A549 treated with RU486 at 1 μM for 4 hours (cell line): Measurements from ENCODE around the gene OR2T2. TPM values are rescaled to one million over a fixed set of nuclear protein-coding genes. Genes with fewer than 3 reads are reported as not detected.

Source experiments
- total RNA-seq: library from RNA; stranded (reverse); fragments of 200-300 nt; extraction: Qiagen RNA extraction; gene quantifications from 5 replicates; pipeline ENCODE4 v1.2.3, GENCODE V29; 2022; ENCODE audit warnings: low read depth

Gene OR2T2, protein sequence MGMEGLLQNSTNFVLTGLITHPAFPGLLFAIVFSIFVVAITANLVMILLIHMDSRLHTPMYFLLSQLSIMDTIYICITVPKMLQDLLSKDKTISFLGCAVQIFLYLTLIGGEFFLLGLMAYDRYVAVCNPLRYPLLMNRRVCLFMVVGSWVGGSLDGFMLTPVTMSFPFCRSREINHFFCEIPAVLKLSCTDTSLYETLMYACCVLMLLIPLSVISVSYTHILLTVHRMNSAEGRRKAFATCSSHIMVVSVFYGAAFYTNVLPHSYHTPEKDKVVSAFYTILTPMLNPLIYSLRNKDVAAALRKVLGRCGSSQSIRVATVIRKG
- not detected in 5 replicates for total RNA-seq

DNA sequence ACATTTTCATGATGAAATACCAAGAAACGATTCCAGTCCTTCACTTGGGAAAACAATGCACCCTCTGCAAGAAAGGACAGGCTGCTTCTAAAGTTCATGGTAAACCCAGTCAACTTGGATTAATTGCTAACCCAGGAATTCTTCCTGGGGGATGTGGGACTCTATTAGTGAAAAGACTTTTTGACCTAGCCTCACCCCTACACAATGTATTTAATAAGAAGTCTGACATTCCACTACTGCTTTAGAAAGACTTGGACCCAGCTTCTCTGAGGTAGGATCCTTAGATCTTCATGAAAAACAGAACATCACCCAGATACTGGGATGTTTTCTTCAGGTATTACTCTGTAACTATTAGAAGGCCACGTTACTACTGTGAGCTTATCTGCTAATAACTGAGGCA is at the start of gene OR2T2:
OR2T2 (plus strand) TSS at position 239 of the 400 bp plus-strand sequence. CDS start 7,161 bp downstream, outside the sequence.

DNA sequence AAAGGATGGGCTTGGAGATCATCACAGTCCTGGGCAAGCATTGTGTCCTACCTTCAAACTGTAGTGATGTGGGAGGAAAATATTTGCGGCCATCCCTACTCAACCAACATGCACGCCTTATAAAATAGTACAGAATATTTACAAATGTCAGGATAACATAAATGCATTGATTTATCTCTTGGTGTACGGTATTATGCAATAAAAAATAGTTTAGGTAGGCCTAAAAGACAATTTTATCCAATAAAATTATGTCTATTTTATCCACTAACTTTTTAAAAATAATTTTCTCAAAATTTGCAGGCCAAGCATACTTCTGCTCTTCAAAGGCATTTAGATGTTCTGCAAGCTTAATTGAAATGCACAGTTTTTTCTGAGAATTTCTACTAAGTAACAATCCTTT is 42.7 kb upstream of the OR2T2 start, which contains the start of gene OR2T1:
OR2T1 (plus strand) TSS at position 301 of the 400 bp plus-strand sequence. CDS start 3,100 bp downstream, outside the sequence.

DNA sequence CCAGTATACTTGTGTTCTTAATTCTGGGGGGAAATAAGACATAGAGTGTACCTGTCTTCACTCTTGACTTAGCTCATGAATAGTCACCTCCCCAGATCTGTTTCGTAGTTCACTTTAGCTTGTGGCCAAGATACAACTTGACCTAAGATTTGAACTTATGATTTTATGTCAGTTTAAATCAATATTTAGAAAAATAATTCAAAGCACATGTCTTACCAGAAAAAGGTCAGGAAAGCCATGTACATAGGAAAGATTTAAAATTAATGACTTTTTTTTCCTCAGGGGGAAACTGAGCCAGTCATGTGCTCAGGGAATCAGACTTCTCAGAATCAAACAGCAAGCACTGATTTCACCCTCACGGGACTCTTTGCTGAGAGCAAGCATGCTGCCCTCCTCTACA is 27.6 kb downstream of the OR2T2 start, which contains the start of gene OR2T3:
OR2T3 (plus strand) TSS at position 301 of the 400 bp plus-strand sequence; CDS start at position 301, 0 bp downstream.

DNA sequence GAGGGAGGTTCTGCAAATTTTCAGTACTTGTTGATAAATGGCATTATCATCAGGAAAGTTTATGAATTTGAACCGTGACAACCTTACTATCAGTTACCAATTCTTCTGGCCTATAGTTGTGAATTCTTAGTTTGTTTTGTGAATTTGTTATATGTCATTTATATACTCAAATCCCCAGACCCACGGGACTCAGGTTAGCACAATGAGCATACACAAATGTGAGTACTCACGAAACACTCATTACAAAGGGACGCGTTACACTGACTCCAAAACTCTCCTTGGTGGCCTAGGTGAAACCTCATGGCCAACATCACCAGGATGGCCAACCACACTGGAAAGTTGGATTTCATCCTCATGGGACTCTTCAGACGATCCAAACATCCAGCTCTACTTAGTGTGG is 42.9 kb downstream of the OR2T2 start, which contains the start of gene OR2T5:
OR2T5 (plus strand) TSS at position 301 of the 400 bp plus-strand sequence; CDS start at position 301, 0 bp downstream.

Other genes starting within 250 kb of the OR2T2 start
- not detected in 5 replicates for gene OR2M3, start 248.4 kb upstream of the OR2T2 start, total RNA-seq
- not detected in 5 replicates for gene OR2M4, start 214.2 kb upstream of the OR2T2 start, total RNA-seq
- gene OR2T33, start 167.7 kb upstream of the OR2T2 start, total RNA-seq, result not detected in 5 replicates
- gene OR2T12, start 142.2 kb upstream of the OR2T2 start, total RNA-seq, result not detected in 5 replicates
- not detected in 5 replicates for gene OR2M7, start 121.1 kb upstream of the OR2T2 start, total RNA-seq
- not detected in 5 replicates for gene OR14C36, start 96.9 kb upstream of the OR2T2 start, total RNA-seq
- gene OR2T4, start 84.0 kb upstream of the OR2T2 start, total RNA-seq, result not detected in 5 replicates
- gene OR2T6, start 69.9 kb upstream of the OR2T2 start, total RNA-seq, result not detected in 5 replicates
- gene OR2T1, start 42.6 kb upstream of the OR2T2 start, total RNA-seq, result not detected in 5 replicates
- not detected in 5 replicates for gene OR2T3, start 27.7 kb downstream of the OR2T2 start, total RNA-seq
- not detected in 5 replicates for gene OR2T5, start 43.0 kb downstream of the OR2T2 start, total RNA-seq
- gene OR2G6, start 62.4 kb downstream of the OR2T2 start, total RNA-seq, result not detected in 5 replicates
- gene OR2T29, start 117.1 kb downstream of the OR2T2 start, total RNA-seq, result not detected in 5 replicates
- not detected in 5 replicates for gene OR2T34, start 129.1 kb downstream of the OR2T2 start, total RNA-seq
- not detected in 5 replicates for gene OR2T10, start 152.1 kb downstream of the OR2T2 start, total RNA-seq
- gene OR2T11, start 189.5 kb downstream of the OR2T2 start, total RNA-seq, result not detected in 5 replicates
- not detected in 5 replicates for gene OR2T35, start 199.6 kb downstream of the OR2T2 start, total RNA-seq
- gene OR2T27, start 209.9 kb downstream of the OR2T2 start, total RNA-seq, result not detected in 5 replicates